ENCODE data around the gene CNPY1.

GRCh38 chr7:155570991-155571390 is 24.6 kb upstream of the CNPY1 start:
- TF ChIP-seq CTCF (IDR thresholded peaks at IDR 0.05 in 4 of 5, conservative IDR thresholded peaks at IDR 0.05 in 1 of 5) (no peak), POLR2A (IDR thresholded peaks at IDR 0.05) (no peak)

All from gastrocnemius medialis (tissue), 4 donors.